MM.1S (cell line): ENCODE data around the gene SEMA3C.

Experiments
- DNase-seq: peaks from one replicate; pipeline ENCODE4 v3.0.0-alpha.2; 2015
- H2AFZ ChIP-seq: fragments of 300-600 bp; sonication (generic); 2 replicates; pipeline ENCODE4 v1.6.0; 2016; ENCODE audit warnings: antibody characterized with exemption, low read length
- H3F3A ChIP-seq: fragments of 300-600 bp; sonication (generic); 2 replicates; pipeline ENCODE4 v1.6.1; 2016; ENCODE audit warnings: mild to moderate bottlenecking, antibody characterized with exemption, low read length, moderate library complexity, mixed read lengths; ENCODE audit not compliant: insufficient read depth
- H3K27ac ChIP-seq: fragments of 300-600 bp; sonication (generic); 2 replicates; pipeline ENCODE4 v1.5.1; 2016; ENCODE audit warnings: mild to moderate bottlenecking, low read length
- H3K27me3 ChIP-seq: fragments of 300-600 bp; sonication (generic); replicated peaks from 2 replicates; pipeline ENCODE4 v1.6.0; 2016; ENCODE audit warnings: low read length; ENCODE audit not compliant: insufficient read depth
- H3K36me3 ChIP-seq: fragments of 300-600 bp; sonication (generic); replicated peaks from 2 replicates; pipeline ENCODE4 v1.6.1; 2016; ENCODE audit warnings: mild to moderate bottlenecking, low read length, mixed read lengths; ENCODE audit not compliant: insufficient read depth
- H3K4me1 ChIP-seq: fragments of 300-600 bp; sonication (generic); 2 replicates; pipeline ENCODE4 v1.6.1; 2016; ENCODE audit warnings: low read length, mixed read lengths
- H3K4me2 ChIP-seq: fragments of 300-600 bp; sonication (generic); 2 replicates; pipeline ENCODE4 v1.6.0; 2016; ENCODE audit warnings: low read depth, low read length
- H3K4me3 ChIP-seq: fragments of 300-600 bp; sonication (generic); 2 replicates; pipeline ENCODE4 v1.5.1; 2016; ENCODE audit warnings: low read length, mixed read lengths
- H3K79me2 ChIP-seq: fragments of 300-600 bp; sonication (generic); 2 replicates; pipeline ENCODE4 v1.6.1; 2016; ENCODE audit warnings: mixed run types, low read length, mixed read lengths
- H3K9ac ChIP-seq: fragments of 300-600 bp; sonication (generic); 2 replicates; pipeline ENCODE4 v1.6.1; 2016; ENCODE audit warnings: low read length, mixed read lengths
- H3K9me2 ChIP-seq: fragments of 300-600 bp; sonication (generic); replicated peaks from 2 replicates; pipeline ENCODE4 v1.6.1; 2016; ENCODE audit warnings: mild to moderate bottlenecking, low read length, mixed read lengths; ENCODE audit not compliant: insufficient read depth
- H3K9me3 ChIP-seq: fragments of 300-600 bp; sonication (generic); replicated peaks from 2 replicates; pipeline ENCODE4 v1.6.1; 2016; ENCODE audit warnings: mild to moderate bottlenecking, low read length, mixed read lengths; ENCODE audit not compliant: insufficient read depth
- H4K20me1 ChIP-seq: fragments of 300-600 bp; sonication (generic); 2 replicates; pipeline ENCODE4 v1.6.1; 2016; ENCODE audit warnings: mild to moderate bottlenecking, low read length, moderate library complexity, mixed read lengths; ENCODE audit not compliant: insufficient read depth
- EZH2 ChIP-seq: fragments of 300-600 bp; sonication (generic); optimal IDR thresholded peaks from 2 replicates; pipeline ENCODE3; 2017; ENCODE audit warnings: low read depth, mild to moderate bottlenecking, antibody characterized with exemption, low read length, mixed read lengths
- EZH2phosphoT487 ChIP-seq: fragments of 300-600 bp; sonication (generic); IDR thresholded peaks from 2 replicates; pipeline ENCODE4 v1.6.1; 2018; ENCODE audit warnings: antibody characterized with exemption, low read length
- TF ChIP-seq, protein P1 (sequence below): fragments of 300-600 bp; sonication (generic); IDR thresholded peaks from 2 replicates; pipeline ENCODE4 v1.5.1; 2016; ENCODE audit warnings: antibody characterized with exemption, low read length, mixed read lengths

The SEMA3C gene

DNA sequence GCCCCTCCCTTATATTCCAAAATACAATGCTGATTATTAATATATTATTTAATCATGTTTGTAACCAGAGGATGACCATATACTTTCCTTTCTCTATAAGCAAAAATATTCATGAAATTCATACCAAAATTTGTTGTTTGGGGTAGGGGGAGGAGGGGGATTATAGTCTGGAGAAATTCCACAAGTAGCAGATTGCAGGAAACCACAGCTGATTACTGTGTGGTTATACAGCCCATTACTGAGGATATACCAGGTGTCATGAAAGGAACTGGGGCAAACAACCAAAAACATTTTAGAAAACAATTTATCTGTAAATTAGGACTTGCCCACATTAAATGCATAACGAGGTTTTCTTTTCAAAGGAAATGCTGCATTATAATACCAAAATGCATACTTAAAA lies 50.3 kb downstream of the SEMA3C start:
- no peaks in the 10 kb centered on the region for H4K20me1 ChIP-seq
- DNase-seq: no peak
- H2AFZ ChIP-seq: no peak overlapping the region
- no peak overlapping the region for H3K4me2 ChIP-seq
- no peaks in the 10 kb centered on the region for H3K27me3 ChIP-seq
- no peak overlapping the region for H3K9ac ChIP-seq
- no peaks in the 10 kb centered on the region for H3K4me1 ChIP-seq
- no peaks in the 10 kb centered on the region for H3K36me3 ChIP-seq
- no peak for TF ChIP-seq EZH2phosphoT487
- TF ChIP-seq EZH2: no peak
- TF ChIP-seq, protein P1, sequence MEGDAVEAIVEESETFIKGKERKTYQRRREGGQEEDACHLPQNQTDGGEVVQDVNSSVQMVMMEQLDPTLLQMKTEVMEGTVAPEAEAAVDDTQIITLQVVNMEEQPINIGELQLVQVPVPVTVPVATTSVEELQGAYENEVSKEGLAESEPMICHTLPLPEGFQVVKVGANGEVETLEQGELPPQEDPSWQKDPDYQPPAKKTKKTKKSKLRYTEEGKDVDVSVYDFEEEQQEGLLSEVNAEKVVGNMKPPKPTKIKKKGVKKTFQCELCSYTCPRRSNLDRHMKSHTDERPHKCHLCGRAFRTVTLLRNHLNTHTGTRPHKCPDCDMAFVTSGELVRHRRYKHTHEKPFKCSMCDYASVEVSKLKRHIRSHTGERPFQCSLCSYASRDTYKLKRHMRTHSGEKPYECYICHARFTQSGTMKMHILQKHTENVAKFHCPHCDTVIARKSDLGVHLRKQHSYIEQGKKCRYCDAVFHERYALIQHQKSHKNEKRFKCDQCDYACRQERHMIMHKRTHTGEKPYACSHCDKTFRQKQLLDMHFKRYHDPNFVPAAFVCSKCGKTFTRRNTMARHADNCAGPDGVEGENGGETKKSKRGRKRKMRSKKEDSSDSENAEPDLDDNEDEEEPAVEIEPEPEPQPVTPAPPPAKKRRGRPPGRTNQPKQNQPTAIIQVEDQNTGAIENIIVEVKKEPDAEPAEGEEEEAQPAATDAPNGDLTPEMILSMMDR: no peak
- H3F3A ChIP-seq: no peaks in the 10 kb centered on the region
- no peak overlapping the region for H3K4me3 ChIP-seq
- H3K9me2 ChIP-seq: no peaks in the 10 kb centered on the region
- no peaks in the 10 kb centered on the region for H3K9me3 ChIP-seq
- no peaks in the 10 kb centered on the region for H3K79me2 ChIP-seq
- no peak overlapping the region for H3K27ac ChIP-seq

DNA sequence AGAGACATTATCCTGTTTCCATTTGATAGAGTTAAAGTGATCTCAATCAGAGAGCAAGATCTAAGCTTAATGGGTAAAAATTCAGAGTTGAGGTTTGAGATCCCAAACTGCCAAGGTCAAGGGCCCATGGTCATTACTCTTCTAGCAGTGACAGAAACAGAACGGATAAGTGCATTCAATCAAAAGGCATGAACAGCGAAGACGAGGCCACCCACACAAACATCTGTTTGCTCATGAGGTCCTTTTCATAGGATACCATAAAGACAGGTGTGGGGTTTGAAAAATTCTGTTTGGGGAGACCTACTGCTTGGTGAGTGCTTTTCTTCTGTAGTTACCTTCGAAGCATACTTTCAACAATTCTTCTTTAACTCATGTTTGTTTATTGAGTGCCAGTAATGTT lies 58.3 kb downstream of the SEMA3C start:
- Histone ChIP-seq H3K9me3 (no peaks in the 10 kb centered on the region), H2AFZ (no peak overlapping the region), H4K20me1 (no peaks in the 10 kb centered on the region), H3K27ac (no peak overlapping the region), H3K36me3 (no peaks in the 10 kb centered on the region), H3K79me2 (no peaks in the 10 kb centered on the region), H3K27me3 (no peaks in the 10 kb centered on the region), H3F3A (no peaks in the 10 kb centered on the region), H3K9me2 (no peaks in the 10 kb centered on the region), H3K4me3 (no peak overlapping the region), H3K4me1 (peaks cover 9% of the 10 kb centered on the region), H3K4me2 (no peak overlapping the region), H3K9ac (no peak overlapping the region)
- TF ChIP-seq, protein P1: no peak
- TF ChIP-seq EZH2phosphoT487 (no peak), EZH2 (no peak)
- no peak for DNase-seq

DNA sequence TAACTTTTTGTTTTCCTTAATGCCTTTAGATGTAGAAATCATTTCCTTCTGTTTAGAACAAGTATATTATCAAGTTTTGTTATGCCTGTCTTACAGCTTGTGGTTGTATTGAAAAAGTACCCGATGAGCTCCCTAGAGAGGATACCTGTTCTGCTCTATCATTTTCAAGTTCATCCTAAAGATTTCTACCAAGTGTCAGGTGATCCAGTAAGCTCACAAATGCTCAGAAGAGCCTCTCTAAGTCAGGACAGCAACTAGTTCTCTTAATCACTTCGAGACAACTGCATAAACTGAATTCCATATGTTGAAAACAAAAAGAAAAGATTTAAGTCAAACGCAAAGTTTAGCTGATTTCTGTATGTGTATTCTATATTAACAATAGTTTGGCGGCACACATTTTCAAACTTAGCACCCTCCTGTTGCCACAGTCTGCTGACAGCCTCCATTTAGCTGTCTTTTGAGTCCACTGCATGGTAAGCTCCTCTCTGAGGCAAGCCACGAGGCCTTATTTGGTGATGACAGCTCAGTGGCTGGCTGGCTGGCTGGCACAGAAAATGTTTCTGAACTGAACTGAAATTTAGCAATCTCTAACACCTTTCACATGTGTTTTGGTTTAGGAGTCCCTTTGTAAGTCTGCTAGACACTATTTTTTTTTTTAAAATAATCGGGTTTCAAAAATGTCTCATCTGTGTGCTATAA lies 59.4 kb downstream of the SEMA3C start:
- H3K4me2 ChIP-seq: no peak overlapping the region
- H4K20me1 ChIP-seq: no peaks in the 10 kb centered on the region
- no peaks in the 10 kb centered on the region for H3K79me2 ChIP-seq
- no peaks in the 10 kb centered on the region for H3K27me3 ChIP-seq
- no peak overlapping the region for H3K9ac ChIP-seq
- no peak overlapping the region for H3K4me3 ChIP-seq
- no peak overlapping the region for H3K27ac ChIP-seq
- no peak overlapping the region for H2AFZ ChIP-seq
- no peaks in the 10 kb centered on the region for H3K9me3 ChIP-seq
- H3K9me2 ChIP-seq: no peaks in the 10 kb centered on the region
- no peak for TF ChIP-seq EZH2phosphoT487
- TF ChIP-seq, protein P1: no peak
- H3K36me3 ChIP-seq: no peaks in the 10 kb centered on the region
- no peak for DNase-seq
- peaks cover 9% of the 10 kb centered on the region for H3K4me1 ChIP-seq
- no peaks in the 10 kb centered on the region for H3F3A ChIP-seq
